Upper lobe of left lung (tissue), 4 donors: ENCODE measurements around the gene CALCR.

Source experiments
- CTCF ChIP-seq, 6 experiments: fragments of 450-650 bp in 4 of 6; fragments of 200-600 bp in 2 of 6; sonication (generic) in 2 of 6; IDR thresholded peaks; one replicate each; pipeline ENCODE4 v1.5.1; 2016 to 2019; ENCODE audit warnings: antibody characterized with exemption in 6 of 6
- EP300 ChIP-seq, 4 donors: sonication (generic); formaldehyde crosslinking; IDR thresholded peaks; one replicate each; pipeline ENCODE4 v1.5.1; 2017; ENCODE audit warnings: antibody characterized with exemption in 4 of 4, control low read depth in 2 of 4
- POLR2A ChIP-seq, 4 donors: fragments of 450-650 bp; IDR thresholded peaks; one replicate each; pipeline ENCODE4 v1.5.1; 2016 to 2017; ENCODE audit warnings: antibody characterized with exemption in 4 of 4, mild to moderate bottlenecking in 2 of 4
- POLR2AphosphoS5 ChIP-seq, 2 donors: sonication (generic); formaldehyde crosslinking; IDR thresholded peaks; one replicate each; pipeline ENCODE4 v1.5.1; 2017; ENCODE audit warnings: antibody characterized with exemption in 2 of 2

DNA sequence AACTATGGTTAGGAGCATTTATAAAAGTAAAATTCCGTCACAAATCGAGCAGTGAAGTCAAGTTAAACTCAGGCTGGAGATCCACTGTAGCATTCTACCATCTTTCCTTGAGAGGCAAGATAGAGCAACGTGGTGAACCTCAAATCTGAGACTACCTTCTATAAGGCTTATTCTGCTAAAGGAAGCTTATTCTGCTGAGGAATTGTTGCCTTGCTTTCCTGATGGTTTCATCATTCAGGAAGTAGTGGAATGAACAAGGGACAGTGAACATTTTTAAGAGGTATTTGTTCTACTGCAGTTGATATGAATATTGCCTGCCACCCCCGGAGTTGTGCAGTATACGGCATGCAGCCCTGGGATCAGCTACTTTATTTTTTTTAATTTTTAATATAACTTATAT, 171.6 kb downstream of the CALCR start:
- TF ChIP-seq POLR2A (IDR thresholded peaks at IDR 0.05), result no peak
- TF ChIP-seq CTCF (IDR thresholded peaks at IDR 0.05), result no peak
- TF ChIP-seq POLR2AphosphoS5 (IDR thresholded peaks at IDR 0.05), result no peak
- TF ChIP-seq EP300 (IDR thresholded peaks at IDR 0.05), result no peak
